Fibroblast of the aortic adventitia (primary cell): ENCODE data around the gene GPR82. TPM values are rescaled to one million over a fixed set of nuclear protein-coding genes. Genes with fewer than 3 reads are reported as not detected.

Source experiments
- DNase-seq: peaks from one replicate; pipeline ENCODE4 v3.0.0-alpha.2; 2010; ENCODE audit warnings: low read depth
- H3K4me3 ChIP-seq: 2 replicates; pipeline ENCODE4 v1.5.1; 2011; ENCODE audit warnings: low read depth, mild to moderate bottlenecking, control low read depth, low read length, moderate library complexity
- total RNA-seq: library from RNA; depleted of rRNA; stranded (reverse); fragments of >200 nt; gene quantifications from 2 replicates; pipeline ENCODE4 v1.2.3, GENCODE V29; 2012; ENCODE audit warnings: low replicate concordance
- TF ChIP-seq, protein P1 (sequence below): IDR thresholded peaks from 2 replicates; pipeline ENCODE4 v1.5.1; 2011; ENCODE audit warnings: mild to moderate bottlenecking, low read length, control low read depth, inconsistent platforms; ENCODE audit not compliant: insufficient read depth

GPR82 gene
- total RNA-seq, 1 donor, result under 0.01 TPM

DNA sequence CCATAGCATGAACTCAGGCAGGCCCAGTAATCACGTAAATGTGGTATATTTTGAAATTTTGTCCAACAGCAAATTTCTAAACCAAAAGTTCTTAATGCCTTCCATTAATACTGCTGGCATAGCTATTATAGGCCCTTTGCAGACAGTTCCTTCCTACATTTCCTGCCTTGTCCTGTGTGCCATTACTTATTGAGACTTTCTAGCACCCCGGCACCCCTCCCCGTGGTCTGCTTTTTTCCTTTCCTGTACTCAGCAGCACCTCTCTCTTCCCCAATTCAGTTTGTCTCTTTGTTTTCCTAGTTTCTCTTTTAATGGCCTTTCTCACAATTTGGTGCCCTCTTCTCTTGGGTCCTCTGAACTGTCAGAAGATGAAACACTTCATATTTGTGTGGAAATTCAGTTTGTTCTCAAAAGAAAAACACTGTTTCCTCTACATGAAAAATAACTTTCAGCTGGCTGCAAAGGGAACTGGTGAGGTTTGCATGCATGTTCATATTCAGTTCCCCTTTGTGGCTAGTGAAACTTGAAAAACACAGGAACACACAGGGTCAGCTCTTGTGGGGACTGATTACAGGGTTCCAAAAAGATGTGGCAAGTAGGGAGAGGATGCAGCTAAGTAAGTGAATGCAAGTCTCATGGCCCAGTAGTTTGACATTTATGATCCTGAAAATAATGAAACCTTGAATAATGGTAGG is 18.2 kb upstream of the GPR82 start:
- TF ChIP-seq, protein P1, sequence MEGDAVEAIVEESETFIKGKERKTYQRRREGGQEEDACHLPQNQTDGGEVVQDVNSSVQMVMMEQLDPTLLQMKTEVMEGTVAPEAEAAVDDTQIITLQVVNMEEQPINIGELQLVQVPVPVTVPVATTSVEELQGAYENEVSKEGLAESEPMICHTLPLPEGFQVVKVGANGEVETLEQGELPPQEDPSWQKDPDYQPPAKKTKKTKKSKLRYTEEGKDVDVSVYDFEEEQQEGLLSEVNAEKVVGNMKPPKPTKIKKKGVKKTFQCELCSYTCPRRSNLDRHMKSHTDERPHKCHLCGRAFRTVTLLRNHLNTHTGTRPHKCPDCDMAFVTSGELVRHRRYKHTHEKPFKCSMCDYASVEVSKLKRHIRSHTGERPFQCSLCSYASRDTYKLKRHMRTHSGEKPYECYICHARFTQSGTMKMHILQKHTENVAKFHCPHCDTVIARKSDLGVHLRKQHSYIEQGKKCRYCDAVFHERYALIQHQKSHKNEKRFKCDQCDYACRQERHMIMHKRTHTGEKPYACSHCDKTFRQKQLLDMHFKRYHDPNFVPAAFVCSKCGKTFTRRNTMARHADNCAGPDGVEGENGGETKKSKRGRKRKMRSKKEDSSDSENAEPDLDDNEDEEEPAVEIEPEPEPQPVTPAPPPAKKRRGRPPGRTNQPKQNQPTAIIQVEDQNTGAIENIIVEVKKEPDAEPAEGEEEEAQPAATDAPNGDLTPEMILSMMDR, result no peak
- H3K4me3 ChIP-seq, result no peak overlapping the region
- no peak for DNase-seq

DNA sequence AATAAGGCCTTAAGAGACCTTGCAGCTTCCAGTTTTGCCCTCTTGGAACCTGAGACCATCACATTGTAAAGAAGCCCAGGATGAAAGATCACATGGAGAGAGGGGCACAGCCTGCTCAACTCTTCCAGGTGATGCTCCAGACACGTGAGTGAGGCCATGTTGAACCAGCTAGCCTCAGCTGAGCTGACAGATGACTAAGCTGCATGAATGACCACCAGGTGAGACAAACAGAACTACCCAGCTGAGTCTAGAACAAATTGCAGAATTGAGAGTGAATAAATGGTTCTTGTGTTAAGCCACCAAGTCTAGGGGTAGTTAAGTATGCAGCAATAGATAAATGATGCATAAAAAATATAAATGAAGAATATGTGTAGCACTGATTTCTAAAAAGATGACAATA is 16.8 kb upstream of the GPR82 start:
- TF ChIP-seq, protein P1, result no peak
- DNase-seq, result no peak
- H3K4me3 ChIP-seq, result no peak overlapping the region

GRCh38 chrX:41708486-41708885 is 15.5 kb upstream of the GPR82 start:
- H3K4me3 ChIP-seq, result no peak overlapping the region
- TF ChIP-seq, protein P1, result no peak
- no peak for DNase-seq

- no peak for DNase-seq
- H3K4me3 ChIP-seq, result no peak overlapping the region
- TF ChIP-seq, protein P1, result no peak
Observed at GRCh38 chrX:41711021-41711667, 12.8 kb upstream of the GPR82 start.

DNA sequence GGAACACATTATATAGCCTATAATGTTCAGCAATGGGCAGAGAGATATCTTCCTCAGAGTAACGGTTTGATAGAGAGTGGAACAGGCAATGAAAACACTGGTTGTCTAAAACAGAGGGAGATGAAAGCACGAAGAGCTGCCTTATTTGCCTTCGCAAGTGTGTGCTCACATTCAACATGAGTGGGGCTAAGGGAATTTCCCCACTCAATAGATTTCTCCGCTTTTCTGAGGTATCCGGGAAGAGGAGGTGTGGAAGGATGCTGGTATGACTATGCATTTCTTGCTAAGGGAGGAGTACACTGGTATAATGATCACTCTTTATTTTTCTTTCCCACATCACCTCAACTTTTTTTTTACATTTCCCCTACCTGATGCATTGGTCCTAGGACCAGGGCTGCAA is 7.8 kb upstream of the GPR82 start:
- DNase-seq, result no peak
- TF ChIP-seq, protein P1, result no peak
- no peak overlapping the region for H3K4me3 ChIP-seq

- no peak for DNase-seq
- TF ChIP-seq, protein P1, result no peak
Observed at GRCh38 chrX:41716767-41717473, 7.1 kb upstream of the GPR82 start.

More at GRCh38 chrX:41716767-41717473, 7.1 kb upstream of the GPR82 start:
- H3K4me3 ChIP-seq, result no peak overlapping the region
